HepG2 (cell line): ENCODE data around the gene STAT5A. TPM values are rescaled to one million over a fixed set of nuclear protein-coding genes. Genes with fewer than 3 reads are reported as not detected.

Experiments
- ARNT2 ChIP-seq: sonication (generic); formaldehyde crosslinking; IDR thresholded peaks from 2 replicates; pipeline ENCODE4 v1.8.0; 2022; ENCODE audit warnings: mild to moderate bottlenecking, low read depth, missing genetic modification reagents, moderate library complexity
- ELF1 ChIP-seq: sonication (generic); formaldehyde crosslinking; IDR thresholded peaks from 2 replicates; pipeline ENCODE4 v1.4.0; 2020; ENCODE audit warnings: missing genetic modification reagents
- ETV5 ChIP-seq: IDR thresholded peaks from 2 replicates; pipeline ENCODE4 v1.6.1; 2018; ENCODE audit warnings: missing biosample characterization, missing genetic modification reagents, inconsistent platforms, borderline replicate concordance
- GLI4 ChIP-seq: sonication (generic); formaldehyde crosslinking; IDR thresholded peaks from 2 replicates; pipeline ENCODE4 v1.5.1; 2020; ENCODE audit warnings: missing genetic modification reagents, mild to moderate bottlenecking, moderate library complexity, borderline replicate concordance
- HINFP ChIP-seq: sonication (generic); formaldehyde crosslinking; IDR thresholded peaks from 2 replicates; pipeline ENCODE4 v1.4.0; 2020; ENCODE audit warnings: low read depth, mild to moderate bottlenecking, missing genetic modification reagents
- KDM6A ChIP-seq: IDR thresholded peaks from 2 replicates; pipeline ENCODE4 v1.6.1; 2016; ENCODE audit warnings: low read depth
- KLF13 ChIP-seq: sonication (generic); formaldehyde crosslinking; IDR thresholded peaks from 2 replicates; pipeline ENCODE4 v1.4.0; 2020; ENCODE audit warnings: mild to moderate bottlenecking, missing genetic modification reagents
- TBX2 ChIP-seq: sonication (generic); formaldehyde crosslinking; IDR thresholded peaks from 2 replicates; pipeline ENCODE4 v1.5.0; 2020; ENCODE audit warnings: missing genetic modification reagents, mild to moderate bottlenecking, borderline replicate concordance
- ZBTB7B ChIP-seq: sonication (generic); formaldehyde crosslinking; IDR thresholded peaks from 2 replicates; pipeline ENCODE4 v1.4.0; 2020; ENCODE audit warnings: missing genetic modification reagents
- ZFP37 ChIP-seq: sonication (generic); formaldehyde crosslinking; IDR thresholded peaks from 2 replicates; pipeline ENCODE4 v1.4.0; 2020; ENCODE audit warnings: missing genetic modification reagents, borderline replicate concordance
- ZNF12 ChIP-seq: sonication (generic); formaldehyde crosslinking; IDR thresholded peaks from 2 replicates; pipeline ENCODE4 v1.5.0; 2020; ENCODE audit warnings: missing genetic modification reagents
- ZNF329 ChIP-seq: sonication (generic); formaldehyde crosslinking; IDR thresholded peaks from 2 replicates; pipeline ENCODE4 v1.9.0; 2021; ENCODE audit warnings: low read depth, mild to moderate bottlenecking, missing genetic modification reagents
- ZNF557 ChIP-seq: sonication (generic); formaldehyde crosslinking; IDR thresholded peaks from 2 replicates; pipeline ENCODE4 v1.4.0; 2020; ENCODE audit warnings: missing genetic modification reagents
- ZNF740 ChIP-seq: sonication (generic); formaldehyde crosslinking; IDR thresholded peaks from 2 replicates; pipeline ENCODE4 v1.4.0; 2020; ENCODE audit warnings: missing genetic modification reagents
- ZNF781 ChIP-seq: sonication (generic); formaldehyde crosslinking; IDR thresholded peaks from 2 replicates; pipeline ENCODE4 v1.5.1; 2020; ENCODE audit warnings: borderline replicate concordance, mild to moderate bottlenecking, missing genetic modification reagents; ENCODE audit errors: not compliant biosample characterization
- ZSCAN22 ChIP-seq: sonication (generic); formaldehyde crosslinking; IDR thresholded peaks from 2 replicates; pipeline ENCODE4 v1.4.0; 2020; ENCODE audit warnings: mild to moderate bottlenecking, missing genetic modification reagents
- polyA plus RNA-seq, 8 experiments: library from polyadenylated mRNA; depleted of rRNA in 3 of 8; stranded (reverse) in 7 of 8; unstranded in 1 of 8; fragments of >200 nt; fragmentation: Illumina TruSeq in 4 of 8; extraction: Trizol in 4 of 8; gene quantifications; 2 replicates each; pipeline versions ENCODE4 v1.2.1 to v1.2.3, GENCODE V29; 2011 to 2016; ENCODE audit warnings: low read depth in 4 of 8, missing spikeins in 1 of 8, mixed read lengths in 1 of 8; ENCODE audit not compliant: insufficient read depth in 1 of 8
- total RNA-seq, 5 experiments: library from RNA; depleted of rRNA; stranded (reverse); fragments of >200 nt; fragmentation: Illumina TruSeq; extraction: Trizol; gene quantifications; 2 replicates each; pipeline ENCODE4 v1.2.3, GENCODE V29; 2016; ENCODE audit warnings: low read depth in 1 of 5
- TF ChIP-seq, protein P1 (sequence below): sonication (generic); formaldehyde crosslinking; IDR thresholded peaks from 2 replicates; pipeline ENCODE4 v1.4.0; 2020; ENCODE audit warnings: missing genetic modification reagents, borderline replicate concordance
- TF ChIP-seq, protein P2 (sequence below): sonication (generic); formaldehyde crosslinking; IDR thresholded peaks from 2 replicates; pipeline ENCODE4 v1.4.0; 2020; ENCODE audit warnings: missing genetic modification reagents
- TF ChIP-seq, protein P3 (sequence below): sonication (generic); formaldehyde crosslinking; IDR thresholded peaks from 2 replicates; pipeline ENCODE4 v1.5.0; 2020; ENCODE audit warnings: missing genetic modification reagents

STAT5A gene
- total and polyA plus RNA-seq, 2 of the 13 experiments (the other 11 are each of a cell fraction or from before 2014, with no cell fraction given): 1.4 to 4.1 TPM

GRCh38 chr17:42312285-42313130, 24.2 kb downstream of the STAT5A start (continued):
- no peak for TF ChIP-seq ZNF740 (CRISPR knock-in tag)
- TF ChIP-seq, protein P1, sequence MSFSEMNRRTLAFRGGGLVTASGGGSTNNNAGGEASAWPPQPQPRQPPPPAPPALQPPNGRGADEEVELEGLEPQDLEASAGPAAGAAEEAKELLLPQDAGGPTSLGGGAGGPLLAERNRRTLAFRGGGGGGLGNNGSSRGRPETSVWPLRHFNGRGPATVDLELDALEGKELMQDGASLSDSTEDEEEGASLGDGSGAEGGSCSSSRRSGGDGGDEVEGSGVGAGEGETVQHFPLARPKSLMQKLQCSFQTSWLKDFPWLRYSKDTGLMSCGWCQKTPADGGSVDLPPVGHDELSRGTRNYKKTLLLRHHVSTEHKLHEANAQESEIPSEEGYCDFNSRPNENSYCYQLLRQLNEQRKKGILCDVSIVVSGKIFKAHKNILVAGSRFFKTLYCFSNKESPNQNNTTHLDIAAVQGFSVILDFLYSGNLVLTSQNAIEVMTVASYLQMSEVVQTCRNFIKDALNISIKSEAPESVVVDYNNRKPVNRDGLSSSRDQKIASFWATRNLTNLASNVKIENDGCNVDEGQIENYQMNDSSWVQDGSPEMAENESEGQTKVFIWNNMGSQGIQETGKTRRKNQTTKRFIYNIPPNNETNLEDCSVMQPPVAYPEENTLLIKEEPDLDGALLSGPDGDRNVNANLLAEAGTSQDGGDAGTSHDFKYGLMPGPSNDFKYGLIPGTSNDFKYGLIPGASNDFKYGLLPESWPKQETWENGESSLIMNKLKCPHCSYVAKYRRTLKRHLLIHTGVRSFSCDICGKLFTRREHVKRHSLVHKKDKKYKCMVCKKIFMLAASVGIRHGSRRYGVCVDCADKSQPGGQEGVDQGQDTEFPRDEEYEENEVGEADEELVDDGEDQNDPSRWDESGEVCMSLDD: peak; percentile 74; the same call in 1 of the 2 replicates
- TF ChIP-seq ZFP37 (CRISPR knock-in tag): 0 out of 2 replicates have a peak, but pooled peaks have one; percentile 35
- peak; percentile 96 for TF ChIP-seq ZBTB7B
- peak; percentile 77 for TF ChIP-seq TBX2
- no peak; the same call in 1 of the 2 replicates for TF ChIP-seq ETV5
- no peak for TF ChIP-seq HINFP
- TF ChIP-seq, protein P2, sequence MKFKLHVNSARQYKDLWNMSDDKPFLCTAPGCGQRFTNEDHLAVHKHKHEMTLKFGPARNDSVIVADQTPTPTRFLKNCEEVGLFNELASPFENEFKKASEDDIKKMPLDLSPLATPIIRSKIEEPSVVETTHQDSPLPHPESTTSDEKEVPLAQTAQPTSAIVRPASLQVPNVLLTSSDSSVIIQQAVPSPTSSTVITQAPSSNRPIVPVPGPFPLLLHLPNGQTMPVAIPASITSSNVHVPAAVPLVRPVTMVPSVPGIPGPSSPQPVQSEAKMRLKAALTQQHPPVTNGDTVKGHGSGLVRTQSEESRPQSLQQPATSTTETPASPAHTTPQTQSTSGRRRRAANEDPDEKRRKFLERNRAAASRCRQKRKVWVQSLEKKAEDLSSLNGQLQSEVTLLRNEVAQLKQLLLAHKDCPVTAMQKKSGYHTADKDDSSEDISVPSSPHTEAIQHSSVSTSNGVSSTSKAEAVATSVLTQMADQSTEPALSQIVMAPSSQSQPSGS (CRISPR knock-in tag): peak; percentile 44; the same call in 1 of the 2 replicates
- TF ChIP-seq GLI4 (CRISPR knock-in tag): no peak
- peak; percentile 69 for TF ChIP-seq ZNF781 (CRISPR knock-in tag)
- TF ChIP-seq ELF1 (CRISPR knock-in tag): no peak
- no peak for TF ChIP-seq KLF13
- TF ChIP-seq KDM6A (CRISPR knock-in tag): no peak
- peak; percentile 76; the same call in 1 of the 2 replicates for TF ChIP-seq ARNT2 (CRISPR knock-in tag)
- TF ChIP-seq, protein P3, sequence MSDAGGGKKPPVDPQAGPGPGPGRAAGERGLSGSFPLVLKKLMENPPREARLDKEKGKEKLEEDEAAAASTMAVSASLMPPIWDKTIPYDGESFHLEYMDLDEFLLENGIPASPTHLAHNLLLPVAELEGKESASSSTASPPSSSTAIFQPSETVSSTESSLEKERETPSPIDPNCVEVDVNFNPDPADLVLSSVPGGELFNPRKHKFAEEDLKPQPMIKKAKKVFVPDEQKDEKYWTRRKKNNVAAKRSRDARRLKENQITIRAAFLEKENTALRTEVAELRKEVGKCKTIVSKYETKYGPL (CRISPR knock-in tag): no peak
- TF ChIP-seq ZNF557 (CRISPR knock-in tag): no peak
- peak; percentile 82; the same call in 1 of the 2 replicates for TF ChIP-seq ZNF329 (CRISPR knock-in tag)
- 0 out of 2 replicates have a peak, but pooled peaks have one; percentile 39 for TF ChIP-seq ZSCAN22
- peak; percentile 22; the same call in 1 of the 2 replicates for TF ChIP-seq ZNF12
